Spinal cord (tissue), 10 donors: Measurements from ENCODE around the gene CTRB2. TPM values are rescaled to one million over a fixed set of nuclear protein-coding genes. Genes with fewer than 3 reads are reported as not detected.
"Not testable (repeated sequence)": the region's sequence is repeated elsewhere in the genome, so short reads cannot be mapped to it uniquely, and the experiment has no call there.

Experiments
- DNase-seq, 6 donors: peaks; one replicate each; pipeline versions ENCODE4 v3.0.0 to v3.0.0-alpha.2; 2013 to 2015; ENCODE audit warnings: low spot score in 6 of 6, low read depth in 4 of 6
- H3K27ac ChIP-seq: one replicate; pipeline ENCODE4 v1.5.1; 2013; ENCODE audit warnings: low read depth, low read length, control low read depth
- H3K27me3 ChIP-seq: one replicate; pipeline ENCODE4 v1.6.1; 2013; ENCODE audit warnings: low read length; ENCODE audit not compliant: control insufficient read depth, insufficient read depth
- H3K36me3 ChIP-seq: one replicate; pipeline ENCODE4 v1.6.1; 2013; ENCODE audit warnings: low read length; ENCODE audit not compliant: control insufficient read depth, insufficient read depth
- H3K4me1 ChIP-seq: one replicate; pipeline ENCODE4 v1.6.1; 2013; ENCODE audit warnings: low read length; ENCODE audit not compliant: control insufficient read depth, insufficient read depth
- H3K4me3 ChIP-seq: one replicate; pipeline ENCODE4 v1.5.1; 2013; ENCODE audit warnings: low read depth, low read length, control low read depth
- H3K9me3 ChIP-seq: one replicate; pipeline ENCODE4 v1.6.1; 2013; ENCODE audit warnings: low read length; ENCODE audit not compliant: control insufficient read depth, insufficient read depth
- WGBS: methylation state at CpG from one replicate; pipeline ENCODE4 v1.1.5; 2013; ENCODE audit warnings: missing lambda C conversion rate; ENCODE audit not compliant: insufficient coverage; 5-methylcytosine and 5-hydroxymethylcytosine counted together
- polyA plus RNA-seq, 2 donors: library from polyadenylated mRNA; unstranded; fragments of 120-200 nt; gene quantifications; one replicate each; pipeline ENCODE4 v1.2.1, GENCODE V29; 2013; ENCODE audit not compliant: insufficient read length in 2 of 2
- total RNA-seq, 2 donors: library from RNA; depleted of rRNA in 1 of 2; stranded (reverse); fragments of 120-200 nt in 1 of 2; fragments of >200 nt in 1 of 2; gene quantifications; one replicate each; pipeline versions ENCODE4 v1.2.3 to v1.2.4, GENCODE V29; 2013 to 2014
- donor health status: healthy.

The CTRB2 gene
- total and polyA plus RNA-seq, 4 donors, result 0.20 to 0.24 TPM; not detected in 2

DNA sequence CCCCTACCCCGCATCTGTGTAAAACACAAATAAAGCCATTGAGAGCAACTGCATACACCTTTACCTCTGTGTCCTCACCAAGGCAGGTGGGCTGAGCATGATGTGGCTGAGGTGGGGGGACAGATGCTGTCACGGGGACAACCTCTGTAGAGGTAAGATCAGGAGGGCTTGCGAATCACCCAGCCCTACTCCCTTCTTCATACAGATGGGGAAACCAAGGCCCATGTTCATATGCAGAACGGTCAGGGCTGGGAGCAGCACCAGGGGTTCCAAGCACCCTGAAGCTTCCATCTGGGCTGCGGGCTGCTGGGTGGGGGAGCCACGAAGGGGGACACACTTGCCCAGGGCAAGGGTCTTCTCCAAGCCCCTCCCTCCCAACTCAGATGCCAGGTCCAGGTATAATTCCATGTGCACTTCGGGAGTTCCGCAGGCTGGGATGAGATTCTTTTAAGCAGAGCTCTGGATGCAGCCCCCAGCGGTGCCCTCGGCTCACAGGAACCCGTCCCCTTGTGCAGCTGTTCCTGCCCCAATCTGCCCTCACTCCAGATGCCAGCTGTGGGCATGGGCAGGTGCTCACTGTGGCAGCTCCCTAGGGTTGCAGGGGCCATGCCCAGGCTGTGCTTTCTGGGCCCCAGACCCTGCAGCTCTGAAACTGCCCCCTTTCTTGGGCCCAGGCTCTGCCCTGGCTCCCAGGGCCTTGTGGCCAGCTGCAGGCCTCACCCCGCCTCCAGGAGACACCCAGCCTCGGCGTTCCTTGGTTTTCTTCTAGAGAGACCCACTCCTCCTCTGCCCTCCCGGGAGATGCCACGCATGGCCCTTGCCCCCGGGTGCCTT is 21.4 kb upstream of the CTRB2 start:
- Histone ChIP-seq H3K27me3 (no peaks in the 10 kb centered on the region), H3K27ac (no peak overlapping the region), H3K4me1 (peaks cover 4% of the 10 kb centered on the region), H3K36me3 (peaks cover 58% of the 10 kb centered on the region), H3K4me3 (no peak overlapping the region), H3K9me3 (no peaks in the 10 kb centered on the region)
- WGBS, result 90% methylated on average over 10 of the region's 17 CpGs
- DNase-seq, result no peak

DNA sequence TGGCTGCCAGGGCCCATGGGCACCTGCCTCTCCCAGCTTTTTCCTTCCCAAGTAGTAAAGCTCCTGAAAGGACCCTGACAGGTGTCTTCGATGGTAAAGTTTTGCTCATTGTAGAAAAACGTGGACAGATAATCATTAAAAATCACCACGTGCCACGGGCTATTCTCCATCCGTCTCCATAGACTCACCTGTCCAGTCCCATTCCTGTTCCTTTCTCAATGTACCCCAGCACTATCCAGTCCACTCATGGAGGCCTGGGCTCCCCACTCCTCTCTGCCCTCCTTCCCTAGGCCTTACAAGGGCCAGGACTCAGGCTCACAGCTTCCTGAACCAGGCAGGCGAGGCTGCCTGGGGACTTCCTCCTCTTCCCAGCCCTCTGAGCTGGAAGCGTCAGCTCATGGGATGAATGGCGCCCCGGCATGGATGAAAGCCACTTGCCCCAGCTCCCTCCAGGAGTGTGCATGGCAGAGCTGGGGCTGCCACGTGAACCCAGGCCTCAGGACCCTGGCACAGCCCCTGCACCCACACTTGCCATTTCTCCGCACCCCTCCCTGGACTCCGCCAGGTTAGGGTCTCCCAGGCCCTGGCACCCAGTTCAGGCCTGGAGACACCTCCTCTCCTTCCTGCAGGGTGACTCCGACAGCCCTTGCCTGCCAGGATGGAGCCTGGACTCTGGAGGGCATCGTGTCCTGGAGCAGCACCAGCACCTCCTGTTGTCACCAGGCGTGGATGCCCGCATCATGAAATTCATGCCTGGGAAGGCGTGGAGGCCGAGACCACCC is 20.6 kb upstream of the CTRB2 start:
- no peak for DNase-seq
- no peaks in the 10 kb centered on the region for H3K27me3 ChIP-seq
- WGBS, result 83% methylated on average over 17 of the region's 18 CpGs
- no peaks in the 10 kb centered on the region for H3K9me3 ChIP-seq
- H3K4me1 ChIP-seq, result peaks cover 3% of the 10 kb centered on the region
- H3K4me3 ChIP-seq, result no peak overlapping the region
- H3K36me3 ChIP-seq, result peaks cover 50% of the 10 kb centered on the region
- no peak overlapping the region for H3K27ac ChIP-seq

DNA sequence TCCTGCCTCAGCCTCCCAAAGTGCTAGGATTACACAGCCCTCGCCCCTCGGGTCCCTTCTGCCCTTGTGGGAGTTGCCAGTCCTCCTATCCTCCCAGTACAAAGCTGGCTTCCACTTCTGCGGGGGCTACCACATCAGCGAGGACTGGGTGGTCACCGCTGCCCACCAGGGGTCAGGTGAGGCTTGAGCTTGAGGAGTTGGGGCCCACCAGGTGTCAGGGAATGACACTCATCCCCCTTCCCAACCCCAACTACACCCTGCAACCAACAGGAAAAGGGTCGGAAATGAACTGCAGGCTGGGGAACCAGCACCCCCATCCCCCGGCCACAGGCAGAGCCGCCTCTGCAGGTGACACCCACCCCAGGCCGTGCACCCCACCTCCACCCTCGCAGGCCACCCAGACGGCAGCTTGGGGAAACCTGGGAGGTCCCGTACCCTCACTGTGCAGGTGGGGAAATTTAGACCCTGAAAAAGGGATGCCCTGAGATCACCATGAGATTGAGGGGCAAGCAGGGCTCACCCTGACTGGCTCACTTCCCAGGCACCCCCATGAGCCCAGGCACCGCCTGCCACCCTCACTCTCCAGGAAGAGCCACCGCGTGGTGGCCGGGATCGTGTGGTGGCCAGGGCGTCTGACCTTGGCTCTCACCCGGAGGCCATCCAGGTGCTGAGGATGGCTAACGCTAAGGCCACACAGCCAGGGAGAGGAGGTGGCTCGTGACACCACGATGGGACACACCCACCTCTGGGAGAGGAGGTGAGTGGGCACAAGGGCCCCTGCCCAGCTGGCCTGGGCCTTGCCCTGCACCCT is 19.8 kb upstream of the CTRB2 start:
- WGBS, result 84% methylated on average over 13 of the region's 22 CpGs
- DNase-seq, result no peak
- H3K36me3 ChIP-seq, result peaks cover 45% of the 10 kb centered on the region

DNA sequence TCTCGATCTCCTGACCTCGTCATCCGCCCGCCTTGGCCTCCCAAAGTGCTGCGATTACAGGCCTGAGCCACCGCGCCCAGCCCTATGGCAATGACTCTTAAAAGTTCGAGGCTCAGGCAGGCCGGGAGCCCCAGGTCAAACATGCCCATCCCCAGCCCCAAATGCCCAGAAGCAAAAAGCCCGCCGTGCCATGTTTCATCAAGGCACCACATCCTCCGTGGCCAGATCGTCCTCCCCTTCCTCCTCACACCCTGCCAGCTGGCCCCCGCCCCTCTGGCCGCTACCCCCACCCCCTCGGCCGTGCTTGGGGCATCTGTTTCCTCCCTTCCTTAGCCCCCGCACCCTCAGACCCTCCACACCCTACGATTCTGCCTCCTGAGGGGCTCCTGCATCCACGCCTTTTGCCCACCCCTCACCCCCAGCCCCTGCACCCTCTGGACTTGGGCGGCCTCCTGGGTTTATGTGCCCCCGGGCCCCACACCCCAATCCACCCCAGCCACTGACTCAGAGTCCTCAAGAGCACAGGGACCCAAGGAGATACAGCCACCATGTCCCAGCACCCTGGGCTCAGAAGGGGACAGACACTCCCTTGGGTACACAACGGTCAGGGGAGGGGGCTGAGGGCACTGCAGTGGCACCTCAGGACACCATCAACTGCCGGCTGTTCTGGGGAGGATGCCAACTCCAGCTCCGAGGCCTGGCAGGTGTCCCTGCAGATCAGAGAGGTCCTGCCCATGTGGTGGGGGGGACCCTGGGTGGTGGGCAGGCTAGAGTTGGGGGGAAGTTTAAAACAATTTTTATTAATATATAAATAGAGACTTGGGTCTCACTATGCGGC is 18.9 kb upstream of the CTRB2 start:
- no peaks in the 10 kb centered on the region for H3K9me3 ChIP-seq
- no peak overlapping the region for H3K27ac ChIP-seq
- no peak for DNase-seq
- WGBS, result 91% methylated on average over 18 of the region's 26 CpGs
- peaks cover 42% of the 10 kb centered on the region for H3K36me3 ChIP-seq
- H3K4me3 ChIP-seq, result no peak overlapping the region
- H3K4me1 ChIP-seq, result peaks cover 7% of the 10 kb centered on the region
- H3K27me3 ChIP-seq, result no peaks in the 10 kb centered on the region

More for the DNA sequence above, 19.8 kb upstream of the CTRB2 start:
- Histone ChIP-seq H3K9me3 (no peaks in the 10 kb centered on the region), H3K27me3 (no peaks in the 10 kb centered on the region), H3K4me3 (no peak overlapping the region), H3K4me1 (peaks cover 7% of the 10 kb centered on the region), H3K27ac (no peak overlapping the region)

DNA sequence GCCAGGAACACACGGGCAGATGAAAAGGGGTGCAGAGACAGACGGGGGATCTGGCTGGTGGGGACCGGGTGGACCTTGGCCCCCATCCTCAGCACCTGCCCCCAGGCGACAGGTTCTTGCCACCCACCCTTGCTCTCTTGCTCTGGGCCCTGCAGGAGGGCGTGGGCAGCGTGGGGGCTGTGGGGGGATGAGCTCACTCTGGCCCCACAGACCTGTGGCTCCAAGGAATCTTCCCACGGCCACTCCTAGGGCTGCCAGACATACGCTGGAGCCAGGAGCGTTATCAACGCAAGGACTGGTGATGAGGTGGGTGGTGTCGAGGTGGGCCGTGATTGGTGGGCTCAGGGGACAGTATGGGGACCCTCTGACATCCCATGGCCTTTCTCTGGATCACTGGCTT is 18.1 kb upstream of the CTRB2 start:
- H3K9me3 ChIP-seq, result no peaks in the 10 kb centered on the region
- H3K36me3 ChIP-seq, result peaks cover 36% of the 10 kb centered on the region
- H3K4me1 ChIP-seq, result peaks cover 7% of the 10 kb centered on the region
- DNase-seq, result no peak
- WGBS, result 77% methylated on average over 9 of the region's 12 CpGs
- H3K4me3 ChIP-seq, result no peak overlapping the region
- no peaks in the 10 kb centered on the region for H3K27me3 ChIP-seq
- H3K27ac ChIP-seq, result no peak overlapping the region

DNA sequence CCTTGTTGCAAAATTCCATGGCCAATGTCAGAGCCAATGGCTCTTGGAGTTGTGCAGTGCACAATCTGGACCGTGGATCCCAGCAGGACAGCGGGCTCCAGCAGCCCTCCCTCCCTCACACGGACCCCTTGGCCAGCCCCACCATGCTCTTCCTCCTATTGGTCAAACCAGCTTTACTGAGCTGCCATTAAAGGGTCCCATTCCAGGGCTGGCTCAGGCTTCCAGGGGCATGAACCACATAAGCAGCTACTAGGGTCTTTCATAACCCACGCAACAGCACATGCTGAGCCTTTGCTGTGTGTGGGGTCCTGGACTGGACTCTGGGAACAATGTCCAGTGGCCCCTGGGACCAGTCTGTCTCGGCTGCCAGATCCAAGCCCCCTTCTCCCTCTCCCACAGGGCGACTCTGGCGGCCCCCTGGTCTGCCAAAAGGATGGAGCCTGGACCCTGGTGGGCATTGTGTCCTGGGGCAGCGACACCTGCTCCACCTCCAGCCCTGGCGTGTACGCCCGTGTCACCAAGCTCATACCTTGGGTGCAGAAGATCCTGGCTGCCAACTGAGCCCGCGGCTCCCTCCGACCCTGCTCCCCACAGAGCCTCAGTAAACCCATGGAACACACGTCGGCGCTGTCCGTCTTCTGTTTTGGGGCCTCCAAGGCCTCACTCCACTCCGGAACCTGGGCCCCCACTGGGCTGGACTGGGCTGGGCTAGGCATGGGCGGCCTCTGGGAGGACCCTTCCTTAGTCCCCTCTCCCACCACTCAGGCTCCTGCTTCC is 17.5 kb upstream of the CTRB2 start:
- Histone ChIP-seq H3K27me3 (no peaks in the 10 kb centered on the region), H3K4me1 (peaks cover 7% of the 10 kb centered on the region), H3K9me3 (no peaks in the 10 kb centered on the region), H3K4me3 (no peak overlapping the region), H3K27ac (no peak overlapping the region), H3K36me3 (peaks cover 30% of the 10 kb centered on the region)
- no peak for DNase-seq
- 85% methylated on average over 19 of the region's 20 CpGs for WGBS

DNA sequence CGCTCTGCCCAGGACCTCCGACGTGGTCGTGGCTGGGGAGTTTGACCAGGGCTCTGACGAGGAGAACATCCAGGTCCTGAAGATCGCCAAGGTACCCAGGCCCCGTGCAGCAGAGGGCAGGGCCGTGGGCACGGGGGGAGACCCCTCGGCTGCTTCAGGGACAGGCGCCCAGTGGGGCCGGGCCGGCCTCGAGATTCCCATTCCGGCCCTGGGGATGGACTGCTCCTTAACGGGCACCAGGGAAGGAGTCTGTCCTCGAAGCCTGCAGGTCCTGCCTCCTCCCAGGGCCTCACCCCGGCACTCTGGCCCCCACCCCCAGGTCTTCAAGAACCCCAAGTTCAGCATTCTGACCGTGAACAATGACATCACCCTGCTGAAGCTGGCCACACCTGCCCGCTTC is 16.2 kb upstream of the CTRB2 start:
- Histone ChIP-seq H3K4me1 (peaks cover 12% of the 10 kb centered on the region), H3K36me3 (peaks cover 16% of the 10 kb centered on the region)
- not testable (repeated sequence) for H3K9me3 ChIP-seq, H3K27ac ChIP-seq, H3K27me3 ChIP-seq, DNase-seq, H3K4me3 ChIP-seq
- WGBS, result no CpG with 5 or more reads among the region's 20 CpGs

DNA sequence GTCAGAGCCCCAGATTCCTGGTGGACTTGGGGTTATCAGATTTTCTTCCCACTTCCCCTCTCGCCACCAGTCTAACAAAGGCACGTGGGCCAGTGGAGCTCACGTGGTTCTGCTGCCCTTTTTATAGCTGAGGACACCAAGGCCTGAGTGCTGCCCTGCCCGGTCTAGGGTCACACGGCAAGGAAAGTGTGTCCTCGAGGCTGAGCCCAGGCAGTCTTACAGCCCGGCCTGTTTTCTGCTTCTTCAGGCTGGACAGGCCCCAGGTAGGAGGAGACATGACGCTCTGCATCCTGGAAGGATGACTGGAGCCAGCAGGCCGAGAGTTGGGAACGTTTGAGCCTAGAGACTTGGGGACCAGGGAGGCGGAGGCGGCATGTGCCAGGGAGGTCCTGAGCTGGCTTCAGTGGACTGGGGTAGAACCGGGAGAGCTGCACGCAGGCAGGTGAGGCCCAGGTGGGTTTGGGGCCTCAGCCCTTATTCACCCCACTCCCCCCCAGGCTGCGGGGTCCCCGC is 15.4 kb upstream of the CTRB2 start:
- Histone ChIP-seq H3K27me3 (no peaks in the 10 kb centered on the region), H3K9me3 (no peaks in the 10 kb centered on the region), H3K4me1 (peaks cover 12% of the 10 kb centered on the region), H3K4me3 (no peak overlapping the region), H3K27ac (no peak overlapping the region), H3K36me3 (peaks cover 9% of the 10 kb centered on the region)
- no peak for DNase-seq
- WGBS, result 77% methylated on average over 14 of the region's 16 CpGs
